Ecto neural progenitor cell (in vitro differentiated cells): ENCODE measurements around the gene PRDM9.
A peak's percentile ranks its signal among the peaks of the same experiment; 100 is the strongest.
"Not testable (repeated sequence)": the region's sequence is repeated elsewhere in the genome, so short reads cannot be mapped to it uniquely, and the experiment has no call there.

Experiments
- DNase-seq: peaks from one replicate; pipeline ENCODE4 v3.0.0-alpha.2; 2018; ENCODE audit warnings: low spot score

PRDM9 gene

GRCh38 chr5:23507278-23507685, at the start of gene PRDM9:
Gene PRDM9, plus strand, starts transcription at chr5:23507609. Its CDS starts 1,425 bp downstream, at chr5:23509034.
- peak; percentile 56 for DNase-seq

GRCh38 chr5:23457780-23458179, 49.6 kb upstream of the PRDM9 start:
- no peak for DNase-seq

GRCh38 chr5:23459214-23459613, 48.2 kb upstream of the PRDM9 start:
- no peak for DNase-seq

DNA sequence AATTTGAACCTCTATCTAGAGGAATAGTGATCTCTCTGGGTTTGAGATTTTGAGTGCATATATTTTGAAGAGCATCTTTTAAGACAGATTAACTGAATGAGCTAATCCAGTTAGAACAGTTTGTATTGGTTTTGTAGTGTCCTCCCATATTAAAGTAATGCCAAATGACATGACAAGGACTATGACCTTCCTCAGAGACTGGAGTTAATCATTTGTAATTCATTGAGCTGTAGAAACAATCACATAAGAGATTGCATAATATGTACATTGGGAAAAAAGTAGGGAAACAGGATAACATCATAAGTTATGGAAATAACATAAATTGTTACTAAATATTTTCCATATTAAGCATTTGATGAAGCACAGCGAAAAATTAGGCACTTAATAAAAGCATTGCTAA, 45.8 kb upstream of the PRDM9 start:
- DNase-seq, result no peak

- DNase-seq, result no peak
Observed at GRCh38 chr5:23466401-23466912, 41.0 kb upstream of the PRDM9 start.

DNA sequence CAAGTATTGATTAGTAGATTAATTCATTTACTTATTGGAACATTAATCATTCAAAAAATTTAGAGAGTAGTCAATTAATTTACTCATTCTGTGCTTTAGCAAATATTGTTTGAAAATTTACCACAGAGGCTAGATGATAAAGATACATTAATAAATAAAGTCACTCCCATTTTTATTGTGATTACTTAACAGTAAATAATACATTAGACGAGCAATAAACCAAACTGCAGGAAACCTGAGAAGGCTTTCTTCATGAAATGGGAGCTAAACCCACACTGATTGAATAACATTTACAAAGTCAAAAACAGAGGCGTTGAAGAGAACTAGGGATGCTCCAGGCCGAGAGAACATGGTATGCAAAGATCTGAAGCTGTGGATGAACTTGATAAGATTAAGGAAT, 38.8 kb upstream of the PRDM9 start:
- DNase-seq, result no peak

DNA sequence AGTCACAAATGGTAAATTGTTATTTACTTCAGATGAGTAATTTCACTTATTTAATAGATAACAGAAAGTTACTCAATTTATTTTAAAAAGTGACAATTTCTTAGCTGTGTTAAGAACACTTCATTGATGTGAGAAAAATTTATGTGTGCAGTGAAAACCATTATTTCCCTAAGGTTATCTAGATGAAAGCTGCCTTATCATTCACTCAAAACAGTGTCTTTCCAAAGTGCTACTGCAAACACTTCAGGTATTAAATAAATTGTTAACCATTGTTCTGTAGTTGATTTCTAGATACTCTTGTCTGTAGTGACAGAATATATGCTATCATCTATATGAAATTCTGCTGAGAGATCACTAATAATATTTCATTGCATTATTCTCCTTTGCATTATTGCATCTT, 33.5 kb upstream of the PRDM9 start:
- no peak for DNase-seq

GRCh38 chr5:23474315-23474714, 33.1 kb upstream of the PRDM9 start:
- DNase-seq, result no peak

DNA sequence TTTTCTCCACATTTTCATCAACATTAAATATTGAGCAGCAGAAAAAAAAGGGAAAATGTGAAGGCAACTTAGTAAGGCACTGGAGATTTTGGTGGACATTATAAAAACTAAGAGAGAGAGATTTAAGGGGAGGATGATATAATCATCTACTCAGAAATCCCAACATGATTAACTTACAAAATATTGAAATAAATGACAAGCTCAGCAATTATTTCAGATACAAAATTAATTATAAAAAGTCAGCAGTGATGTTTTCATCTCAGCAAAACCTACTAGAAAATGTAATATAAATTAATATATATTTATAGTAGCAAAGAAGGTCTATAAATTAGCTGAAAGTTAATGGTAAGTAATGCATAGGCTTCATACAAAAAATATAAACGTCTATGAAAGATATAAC, 30.8 kb upstream of the PRDM9 start:
- no peak for DNase-seq

DNA sequence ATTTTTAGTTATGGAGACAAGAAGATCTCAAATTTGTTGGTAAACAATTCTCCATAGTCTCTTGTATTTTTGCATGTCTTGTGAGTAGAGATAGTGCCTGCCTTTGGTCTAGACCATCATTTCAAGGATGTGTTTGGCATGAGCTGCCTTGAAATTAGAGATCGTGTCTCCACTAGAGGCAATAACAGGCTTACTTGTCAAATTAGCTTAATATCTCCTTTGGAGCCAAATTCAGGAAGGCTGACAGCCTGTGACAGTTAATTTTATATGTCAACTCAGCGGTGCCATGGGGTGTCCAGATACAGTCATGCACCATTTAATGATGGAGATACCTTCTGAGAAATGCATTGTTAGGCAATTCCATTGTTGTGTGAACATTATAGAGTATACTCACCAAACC, 24.8 kb upstream of the PRDM9 start:
- DNase-seq, result no peak

DNA sequence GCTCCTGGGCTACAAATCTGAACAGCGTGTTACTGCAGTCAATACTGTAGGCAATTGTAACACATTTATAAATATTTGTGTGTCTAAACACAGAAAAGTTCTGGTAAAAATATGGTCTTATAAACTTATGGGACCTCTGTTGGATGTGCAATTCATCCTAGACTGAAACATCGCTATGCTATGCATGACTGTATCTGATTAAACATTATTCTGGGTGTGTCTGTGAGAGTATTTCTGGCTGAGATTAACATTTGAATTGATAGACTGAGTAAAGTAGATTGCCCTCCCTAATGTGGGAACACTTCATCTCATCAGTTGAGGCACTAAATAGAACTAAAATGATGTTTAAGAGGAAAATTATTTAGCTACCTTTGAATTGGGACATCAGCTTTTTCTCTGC, 24.3 kb upstream of the PRDM9 start:
- no peak for DNase-seq

DNA sequence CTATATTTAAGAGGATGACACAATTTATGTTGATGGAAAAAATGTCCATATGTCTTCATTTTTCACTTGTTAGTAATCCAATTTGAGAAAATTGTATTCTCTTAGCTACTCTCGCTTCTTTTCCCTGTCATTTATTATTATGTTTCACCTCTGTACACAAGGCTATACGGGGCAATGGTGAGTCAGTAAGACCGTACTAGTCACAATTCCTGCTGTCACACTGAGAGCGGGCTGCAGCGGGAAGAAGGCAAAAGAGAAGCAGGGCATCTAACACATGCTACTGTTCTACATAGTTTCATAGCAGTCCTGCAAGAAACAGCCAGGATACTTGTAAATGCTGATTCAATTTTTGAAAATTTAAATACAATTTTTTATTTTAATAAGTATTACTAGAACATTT, 23.3 kb upstream of the PRDM9 start:
- no peak for DNase-seq

DNA sequence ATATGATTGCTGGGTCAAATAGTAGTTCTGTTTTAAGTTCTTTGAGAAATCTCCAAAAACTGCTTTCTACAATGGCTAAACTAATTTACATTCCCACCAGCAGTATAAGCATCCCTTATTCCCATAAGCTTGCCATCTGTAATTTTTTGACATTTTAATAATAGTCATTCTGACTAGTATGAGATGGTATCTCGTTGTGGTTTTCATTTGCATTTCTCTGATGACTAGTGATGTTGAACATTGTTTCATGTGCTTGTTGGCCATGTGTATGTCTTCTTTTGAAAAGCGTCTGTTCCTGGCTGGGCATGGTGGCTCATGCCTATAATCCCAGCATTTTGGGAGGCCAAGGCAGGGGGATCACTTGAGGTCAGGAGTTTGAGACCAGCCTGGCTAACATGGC, 21.2 kb upstream of the PRDM9 start:
- not testable (repeated sequence) for DNase-seq

DNA sequence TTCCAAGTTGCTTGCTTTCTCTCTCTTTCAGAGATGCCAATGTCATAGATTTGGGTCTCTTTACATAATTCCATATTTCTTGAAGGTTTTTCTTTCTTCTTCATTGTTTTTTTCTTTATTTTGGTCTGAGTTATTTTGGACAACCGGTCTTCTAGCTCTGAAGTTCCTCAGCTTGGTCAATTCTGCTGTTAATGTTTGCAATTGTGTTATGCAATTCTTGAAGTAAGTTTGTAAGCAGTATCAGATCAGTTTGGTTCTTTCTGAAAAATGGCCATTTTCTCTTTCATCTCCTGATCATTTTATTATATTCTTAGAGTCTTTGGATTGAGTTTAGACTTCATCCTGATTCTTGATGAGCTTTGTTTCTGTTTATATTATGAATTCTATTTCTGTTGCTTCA, 16.4 kb upstream of the PRDM9 start:
- DNase-seq, result no peak

DNA sequence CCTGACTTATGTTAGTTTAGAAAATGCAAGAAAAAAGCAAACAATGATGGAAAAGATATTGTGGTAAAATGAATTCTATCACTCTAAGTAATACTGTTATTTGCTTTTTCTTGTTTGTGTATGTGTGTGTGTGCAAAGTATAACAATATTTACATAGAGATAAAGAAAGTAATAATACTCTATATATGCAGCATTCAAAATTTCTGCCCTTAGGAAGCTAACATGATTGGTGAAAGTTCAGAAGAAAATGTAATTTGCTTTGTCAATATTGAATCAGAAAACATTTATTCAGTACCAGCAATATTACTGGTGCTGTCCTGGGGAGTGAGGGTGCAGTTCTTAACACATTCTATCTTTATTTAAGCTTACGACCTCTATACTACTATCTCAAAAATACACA, 12.9 kb upstream of the PRDM9 start:
- DNase-seq, result no peak

- no peak for DNase-seq
Observed at GRCh38 chr5:23496576-23496975, 10.8 kb upstream of the PRDM9 start.

DNA sequence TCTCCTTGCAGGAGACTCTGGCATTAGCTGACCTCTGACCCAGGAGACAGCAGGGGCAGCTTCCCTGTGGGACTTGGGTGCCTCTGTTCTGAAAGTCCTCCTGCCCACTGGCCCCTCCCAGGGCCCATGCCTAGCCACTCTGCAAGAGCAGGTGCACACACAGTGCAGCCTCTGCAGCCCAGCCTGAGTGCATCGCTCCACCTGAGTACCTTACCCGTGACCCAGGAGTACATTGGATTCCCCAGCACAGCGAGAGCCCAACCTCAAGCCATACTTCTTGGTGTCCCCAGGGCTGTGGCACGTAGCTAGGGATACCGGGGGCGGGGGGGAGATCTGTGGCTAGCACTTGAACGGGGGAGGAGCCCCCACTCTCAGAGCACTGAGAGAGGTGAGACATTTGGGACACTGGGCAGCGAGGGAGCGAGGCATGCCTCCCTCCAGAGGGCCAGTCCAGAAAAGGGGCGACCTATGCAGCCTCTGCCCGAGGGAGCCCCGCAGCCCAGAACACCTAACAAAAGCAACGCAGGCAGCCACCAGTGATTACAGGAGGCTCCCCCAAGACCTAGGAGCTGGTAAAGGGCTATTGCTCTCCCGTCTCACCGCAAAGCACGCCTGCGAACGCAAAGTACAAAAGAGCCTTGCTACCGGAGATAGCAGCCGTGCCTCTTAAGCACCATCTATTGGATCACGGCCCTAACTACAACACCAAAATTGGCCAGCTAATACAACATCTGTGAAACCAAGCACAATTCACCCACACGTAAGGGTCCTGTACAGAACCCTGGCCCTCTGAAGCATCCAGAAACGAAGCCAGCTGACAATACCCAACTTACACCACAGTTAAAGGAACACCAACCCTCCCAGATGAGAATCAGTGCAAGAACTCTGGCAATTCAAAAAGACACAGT, 826 bp upstream of the PRDM9 start:
- peak; percentile 50 for DNase-seq

DNA sequence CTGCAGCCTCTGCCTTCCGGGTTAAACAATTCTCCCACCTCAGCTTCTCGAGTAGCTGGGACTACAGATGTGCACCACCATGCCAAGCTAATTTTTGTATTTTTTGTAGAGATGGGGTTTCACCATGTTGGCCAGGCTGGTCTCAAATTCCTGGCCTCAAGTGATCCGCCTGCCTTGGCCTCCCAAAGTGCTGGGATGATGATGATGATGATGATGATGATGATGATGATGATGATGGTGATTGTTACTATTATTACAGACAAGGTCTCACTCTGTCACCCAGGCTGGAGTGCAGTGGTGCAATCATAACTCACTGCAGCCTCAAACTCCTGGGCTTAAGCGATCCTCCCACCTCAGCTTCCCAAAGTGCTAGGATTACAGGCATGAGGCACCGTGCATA, 3.0 kb downstream of the PRDM9 start:
- DNase-seq, result not testable (repeated sequence)

DNA sequence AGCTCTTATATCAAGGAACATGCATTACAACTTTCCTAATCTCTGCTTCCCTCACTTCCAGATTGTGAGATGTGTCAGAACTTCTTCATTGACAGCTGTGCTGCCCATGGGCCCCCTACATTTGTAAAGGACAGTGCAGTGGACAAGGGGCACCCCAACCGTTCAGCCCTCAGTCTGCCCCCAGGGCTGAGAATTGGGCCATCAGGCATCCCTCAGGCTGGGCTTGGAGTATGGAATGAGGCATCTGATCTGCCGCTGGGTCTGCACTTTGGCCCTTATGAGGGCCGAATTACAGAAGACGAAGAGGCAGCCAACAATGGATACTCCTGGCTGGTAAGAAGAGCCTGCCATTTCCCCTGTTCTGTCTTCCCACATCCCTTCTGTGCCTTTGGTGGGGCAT, 15.1 kb downstream of the PRDM9 start:
- no peak for DNase-seq

- no peak for DNase-seq
Observed at GRCh38 chr5:23523031-23523430, 15.6 kb downstream of the PRDM9 start.

- no peak for DNase-seq
Observed at GRCh38 chr5:23523998-23524397, 16.6 kb downstream of the PRDM9 start.

- DNase-seq, result no peak
Observed at GRCh38 chr5:23525751-23526150, 18.3 kb downstream of the PRDM9 start.

DNA sequence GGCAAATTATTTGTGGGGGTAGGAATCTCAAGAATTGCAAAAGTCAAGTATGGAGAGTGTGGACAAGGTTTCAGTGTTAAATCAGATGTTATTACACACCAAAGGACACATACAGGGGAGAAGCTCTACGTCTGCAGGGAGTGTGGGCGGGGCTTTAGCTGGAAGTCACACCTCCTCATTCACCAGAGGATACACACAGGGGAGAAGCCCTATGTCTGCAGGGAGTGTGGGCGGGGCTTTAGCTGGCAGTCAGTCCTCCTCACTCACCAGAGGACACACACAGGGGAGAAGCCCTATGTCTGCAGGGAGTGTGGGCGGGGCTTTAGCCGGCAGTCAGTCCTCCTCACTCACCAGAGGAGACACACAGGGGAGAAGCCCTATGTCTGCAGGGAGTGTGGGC, 19.2 kb downstream of the PRDM9 start:
- not testable (repeated sequence) for DNase-seq
